ENCODE results near the gene PNPLA5. TPM values are rescaled to one million over a fixed set of nuclear protein-coding genes. Genes with fewer than 3 reads are reported as not detected.

Gene PNPLA5
- total RNA-seq, 3 donors from 2014 or later (not counting 1 experiment from before 2014, with no cell fraction given): not detected

DNA sequence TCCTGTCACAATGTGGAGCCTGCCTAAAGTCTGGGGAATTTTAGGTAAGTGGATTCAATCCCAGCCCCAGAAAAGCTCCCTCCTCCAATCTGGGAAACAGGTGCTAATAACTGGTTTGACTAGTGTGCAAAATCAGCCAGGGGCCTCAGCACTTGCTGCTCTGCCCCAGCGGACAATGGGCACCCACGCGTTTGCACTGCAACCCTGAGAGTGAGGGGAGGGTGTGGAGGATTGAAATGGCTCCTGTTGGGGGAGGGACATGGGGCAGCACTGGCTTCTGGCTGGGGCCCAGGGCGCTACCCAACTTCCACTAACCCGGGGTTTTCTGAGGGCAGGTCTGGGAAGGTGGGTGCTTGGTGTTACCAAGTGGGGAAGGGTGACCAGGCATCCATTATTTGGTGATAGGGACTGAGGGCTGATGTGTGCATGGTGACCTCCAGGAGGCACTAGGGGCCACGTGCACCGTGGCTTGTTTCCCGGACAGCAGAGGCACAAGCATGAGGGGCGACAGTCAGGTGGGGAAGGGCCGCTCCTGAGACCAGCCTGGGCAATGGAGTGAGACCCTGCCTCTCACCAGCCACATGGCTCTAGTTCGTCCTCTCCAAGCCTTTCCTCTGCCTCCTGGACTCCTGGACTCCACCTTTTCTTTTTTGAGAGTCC, 4.3 kb upstream of the PNPLA5 start:
- H3K4me1 Mint-ChIP-seq: no peaks in the 10 kb centered on the region
- H3K27ac Mint-ChIP-seq: no peak overlapping the region
- Histone ChIP-seq H3K27me3 (ENCODE audit: control insufficient read depth, insufficient read depth, low read length) (peaks cover 3% of the 10 kb centered on the region), H3K4me1 (ENCODE audit: control insufficient read depth, insufficient read depth, low read length) (peaks cover 3% of the 10 kb centered on the region), H3K36me3 (ENCODE audit: control insufficient read depth, insufficient read depth, low read length) (no peaks in the 10 kb centered on the region), H3K9me3 (ENCODE audit: control insufficient read depth, insufficient read depth, low read length) (no peaks in the 10 kb centered on the region), H3K27ac (ENCODE audit: low read length) (no peak overlapping the region), H3K4me3 (ENCODE audit: low read length) (no peak overlapping the region)
- 44% methylated on average over 11 of the region's 11 CpGs for WGBS (ENCODE audit: insufficient coverage)
- TF ChIP-seq, protein P1, sequence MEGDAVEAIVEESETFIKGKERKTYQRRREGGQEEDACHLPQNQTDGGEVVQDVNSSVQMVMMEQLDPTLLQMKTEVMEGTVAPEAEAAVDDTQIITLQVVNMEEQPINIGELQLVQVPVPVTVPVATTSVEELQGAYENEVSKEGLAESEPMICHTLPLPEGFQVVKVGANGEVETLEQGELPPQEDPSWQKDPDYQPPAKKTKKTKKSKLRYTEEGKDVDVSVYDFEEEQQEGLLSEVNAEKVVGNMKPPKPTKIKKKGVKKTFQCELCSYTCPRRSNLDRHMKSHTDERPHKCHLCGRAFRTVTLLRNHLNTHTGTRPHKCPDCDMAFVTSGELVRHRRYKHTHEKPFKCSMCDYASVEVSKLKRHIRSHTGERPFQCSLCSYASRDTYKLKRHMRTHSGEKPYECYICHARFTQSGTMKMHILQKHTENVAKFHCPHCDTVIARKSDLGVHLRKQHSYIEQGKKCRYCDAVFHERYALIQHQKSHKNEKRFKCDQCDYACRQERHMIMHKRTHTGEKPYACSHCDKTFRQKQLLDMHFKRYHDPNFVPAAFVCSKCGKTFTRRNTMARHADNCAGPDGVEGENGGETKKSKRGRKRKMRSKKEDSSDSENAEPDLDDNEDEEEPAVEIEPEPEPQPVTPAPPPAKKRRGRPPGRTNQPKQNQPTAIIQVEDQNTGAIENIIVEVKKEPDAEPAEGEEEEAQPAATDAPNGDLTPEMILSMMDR (IDR thresholded peaks at IDR 0.05): no peak
- peaks cover 8 to 18% of the 10 kb centered on the region in 2 donors for H3K27me3 Mint-ChIP-seq (ENCODE audit: low read depth in 2 of 2)
- no peak for ATAC-seq
- no peak overlapping the region for H3K4me3 Mint-ChIP-seq
- intact Hi-C loops (cut with micrococcal nuclease): no loop called here
- no peaks in the 10 kb centered on the region for H3K9me3 Mint-ChIP-seq
- no peak for DNase-seq
- H3K36me3 Mint-ChIP-seq: no peaks in the 10 kb centered on the region

DNA sequence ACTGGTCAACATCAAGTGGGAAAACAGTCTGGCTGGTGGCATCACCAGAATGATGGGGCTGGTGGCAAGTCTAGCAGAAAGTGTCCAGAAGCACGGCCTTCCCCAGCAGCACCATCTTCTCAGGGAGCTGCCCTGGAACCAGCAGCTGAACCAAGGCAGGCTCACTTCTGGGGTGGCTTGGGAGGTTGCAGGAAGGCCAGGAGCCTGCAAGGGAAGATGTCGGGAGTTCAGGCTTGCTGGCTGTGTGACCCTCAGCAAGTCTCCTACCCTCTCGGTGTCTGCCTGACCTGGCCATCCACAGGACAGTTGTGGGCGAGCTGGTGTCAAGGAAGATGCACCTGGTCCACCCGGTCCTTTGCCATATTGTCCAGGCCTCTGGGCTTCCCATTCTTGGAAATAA, 2.3 kb upstream of the PNPLA5 start:
- Histone ChIP-seq H3K4me1 (ENCODE audit: control insufficient read depth, insufficient read depth, low read length) (peaks cover 3% of the 10 kb centered on the region), H3K27ac (ENCODE audit: low read length) (no peak overlapping the region), H3K4me3 (ENCODE audit: low read length) (no peak overlapping the region), H3K36me3 (ENCODE audit: control insufficient read depth, insufficient read depth, low read length) (no peaks in the 10 kb centered on the region), H3K9me3 (ENCODE audit: control insufficient read depth, insufficient read depth, low read length) (no peaks in the 10 kb centered on the region), H3K27me3 (ENCODE audit: control insufficient read depth, insufficient read depth, low read length) (peaks cover 6% of the 10 kb centered on the region)
- ATAC-seq (no peak), DNase-seq (no peak)
- intact Hi-C loops (cut with micrococcal nuclease): no loop called here
- no peaks in the 10 kb centered on the region for H3K9me3 Mint-ChIP-seq
- TF ChIP-seq, protein P1 (IDR thresholded peaks at IDR 0.05): no peak
- H3K27ac Mint-ChIP-seq: no peak overlapping the region
- H3K4me3 Mint-ChIP-seq: no peak overlapping the region
- no peaks in the 10 kb centered on the region for H3K36me3 Mint-ChIP-seq
- 76% methylated on average over 4 of the region's 5 CpGs for WGBS (ENCODE audit: insufficient coverage)
- H3K4me1 Mint-ChIP-seq: no peaks in the 10 kb centered on the region
- H3K27me3 Mint-ChIP-seq (ENCODE audit: low read depth in 2 of 2): peaks cover 13 to 22% of the 10 kb centered on the region in 2 donors

DNA sequence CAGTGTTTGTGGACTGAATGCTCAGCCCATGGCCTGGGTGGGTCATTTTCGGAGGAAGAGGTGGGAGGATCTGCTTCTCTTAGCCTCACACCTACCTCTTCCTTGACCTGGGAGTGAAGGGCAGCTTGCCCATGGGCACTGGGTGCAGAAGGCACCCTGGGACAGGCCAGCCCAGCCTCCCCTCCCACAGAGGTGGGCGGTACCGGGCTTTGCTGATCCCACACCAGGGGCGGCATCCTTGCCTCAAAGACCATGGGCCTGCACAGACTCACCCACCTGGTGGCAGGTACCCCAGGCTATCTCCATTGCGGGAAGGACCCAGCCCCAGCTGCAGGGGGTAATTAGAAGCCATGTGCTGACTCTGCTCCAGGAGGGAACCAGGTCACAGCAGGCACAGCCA, 1.5 kb upstream of the PNPLA5 start:
- peaks cover 3% of the 10 kb centered on the region for H3K4me1 ChIP-seq (ENCODE audit: control insufficient read depth, insufficient read depth, low read length)
- DNase-seq (no peak), ATAC-seq (no peak)
- H3K36me3 ChIP-seq (ENCODE audit: control insufficient read depth, insufficient read depth, low read length): no peaks in the 10 kb centered on the region
- H3K27me3 ChIP-seq (ENCODE audit: control insufficient read depth, insufficient read depth, low read length): peaks cover 6% of the 10 kb centered on the region
- intact Hi-C loops (cut with micrococcal nuclease): no loop called here
- no peaks in the 10 kb centered on the region for H3K4me1 Mint-ChIP-seq
- peaks cover 19 to 24% of the 10 kb centered on the region in 2 donors for H3K27me3 Mint-ChIP-seq (ENCODE audit: low read depth in 2 of 2)
- no peak overlapping the region for H3K4me3 ChIP-seq (ENCODE audit: low read length)
- H3K27ac ChIP-seq (ENCODE audit: low read length): no peak overlapping the region
- no peaks in the 10 kb centered on the region for H3K9me3 ChIP-seq (ENCODE audit: control insufficient read depth, insufficient read depth, low read length)
- H3K27ac Mint-ChIP-seq: no peak overlapping the region
- no peaks in the 10 kb centered on the region for H3K9me3 Mint-ChIP-seq
- WGBS (ENCODE audit: insufficient coverage): 75% methylated on average over 5 of the region's 5 CpGs
- no peaks in the 10 kb centered on the region for H3K36me3 Mint-ChIP-seq
- TF ChIP-seq, protein P1 (IDR thresholded peaks at IDR 0.05): no peak
- H3K4me3 Mint-ChIP-seq: no peak overlapping the region
